Ectodermal cell (in vitro differentiated cells): Measurements from ENCODE around the gene SPR.

ENCODE experiments used
- H3K27ac ChIP-seq: 2 replicates; pipeline ENCODE4 v1.7.0; 2013; ENCODE audit warnings: mild to moderate bottlenecking, low read depth, low read length; ENCODE audit not compliant: insufficient read depth, poor library complexity, severe bottlenecking
- H3K27me3 ChIP-seq: 2 replicates; pipeline ENCODE4 v1.7.0; 2013; ENCODE audit warnings: mild to moderate bottlenecking, low read length; ENCODE audit not compliant: insufficient read depth, control insufficient read depth, poor library complexity, severe bottlenecking
- H3K36me3 ChIP-seq: one replicate; pipeline ENCODE4 v1.7.0; 2013; ENCODE audit warnings: low read length; ENCODE audit not compliant: control insufficient read depth, insufficient read depth
- H3K4me1 ChIP-seq: one replicate; pipeline ENCODE4 v1.7.0; 2013; ENCODE audit warnings: low read length; ENCODE audit not compliant: control insufficient read depth, insufficient read depth
- H3K4me3 ChIP-seq: 2 replicates; pipeline ENCODE4 v1.7.0; 2013; ENCODE audit warnings: low read depth, low read length, control low read depth; ENCODE audit not compliant: insufficient read depth
- H3K9me3 ChIP-seq: 2 replicates; pipeline ENCODE4 v1.7.0; 2013; ENCODE audit warnings: mild to moderate bottlenecking, low read length, moderate library complexity; ENCODE audit not compliant: control insufficient read depth
- WGBS, 2 experiments: methylation state at CpG; one replicate each; pipeline ENCODE4 v1.1.7; 2013; ENCODE audit warnings: missing lambda C conversion rate in 2 of 2; 5-methylcytosine and 5-hydroxymethylcytosine counted together

Gene SPR

DNA sequence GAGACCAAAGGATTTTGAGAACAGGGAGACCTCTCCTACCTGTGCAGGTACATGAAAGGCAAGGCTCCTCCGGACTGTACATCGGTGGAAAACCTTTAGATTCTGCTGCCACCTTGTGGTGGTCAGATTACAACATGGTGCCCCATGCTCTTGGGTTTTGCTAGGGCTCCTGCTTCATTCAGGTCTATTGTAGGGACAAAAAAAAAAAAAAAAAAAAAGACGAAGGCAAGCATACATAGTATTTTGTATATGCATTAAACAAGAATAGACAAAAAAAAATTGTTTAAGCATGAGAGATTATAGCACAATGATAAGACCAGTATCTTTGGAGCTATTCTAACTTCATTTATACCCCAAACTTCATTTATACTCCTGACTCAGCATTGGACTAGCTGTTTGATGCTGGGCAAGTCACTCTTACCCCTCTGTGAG lies 27.4 kb upstream of the SPR start:
- 6 to 11% methylated on average over 2 of the region's 3 CpGs for WGBS, 2 experiments
- no peaks in the 10 kb centered on the region for H3K4me1 ChIP-seq
- H3K27ac ChIP-seq, result no peak overlapping the region
- no peak overlapping the region for H3K4me3 ChIP-seq
- no peaks in the 10 kb centered on the region for H3K9me3 ChIP-seq
- peaks cover 18% of the 10 kb centered on the region for H3K27me3 ChIP-seq
- no peaks in the 10 kb centered on the region for H3K36me3 ChIP-seq

DNA sequence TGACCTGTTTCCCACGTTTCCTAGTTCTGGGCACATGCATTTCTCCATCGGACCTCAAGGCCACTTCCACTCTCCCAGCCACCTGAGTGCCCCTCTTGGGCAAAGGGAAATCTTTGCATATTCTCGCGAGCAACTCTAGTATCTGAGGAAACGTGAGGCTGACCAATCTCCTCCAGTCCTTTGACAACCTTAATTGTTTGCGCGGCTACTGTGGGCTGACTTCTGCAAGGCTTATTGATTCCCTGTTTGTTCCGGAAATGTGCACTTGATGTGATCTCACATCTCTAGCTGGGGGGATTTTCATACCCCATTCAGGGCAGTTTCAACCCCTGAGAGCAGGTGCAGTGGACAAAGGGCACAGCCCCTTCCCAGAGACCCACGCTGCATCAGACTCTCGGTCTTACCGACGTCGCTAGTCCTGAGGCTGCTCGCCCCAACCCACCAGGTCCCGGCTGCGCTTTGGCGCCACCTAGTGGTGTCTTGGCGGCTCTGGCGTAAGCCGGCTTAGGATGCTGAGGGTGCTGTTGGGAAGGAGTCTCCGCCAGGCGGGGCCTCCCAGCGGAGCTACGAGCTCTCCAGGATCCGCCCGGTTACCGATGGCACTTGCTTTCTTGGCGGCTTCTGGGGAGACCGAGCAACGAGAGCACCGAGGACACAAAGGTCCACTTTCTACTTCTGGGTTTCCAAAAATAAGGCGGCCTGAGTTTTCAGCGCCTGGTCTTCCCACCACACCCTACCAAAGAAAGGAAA lies 24.8 kb upstream of the SPR start:
- H3K27ac ChIP-seq, result no peak overlapping the region
- 11 to 12% methylated on average over 33 of the region's 33 CpGs for WGBS, 2 experiments
- H3K4me3 ChIP-seq, result peak overlapping the region; percentile 28

DNA sequence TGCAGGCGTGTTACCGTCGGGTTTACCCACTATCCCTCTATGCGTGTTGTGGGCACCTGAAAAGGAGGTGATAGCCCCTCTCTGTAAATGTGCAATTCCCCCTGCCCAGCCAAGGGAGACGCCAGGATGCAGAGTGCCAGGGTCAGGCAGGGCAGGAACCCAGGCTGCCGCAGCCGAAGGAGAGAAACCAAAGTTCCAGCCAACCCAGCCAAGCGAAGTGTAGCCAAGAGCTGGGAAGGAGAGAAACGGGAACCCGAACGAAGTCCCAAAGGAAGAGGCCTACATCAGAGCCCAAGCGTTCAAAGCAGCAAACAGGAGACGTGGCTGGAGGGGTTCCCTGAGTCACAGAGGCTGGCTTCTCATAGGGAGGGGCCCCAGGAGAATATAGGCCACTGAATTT lies 24.2 kb upstream of the SPR start:
- Histone ChIP-seq H3K4me3 (peak overlapping the region; percentile 28), H3K27ac (no peak overlapping the region), H3K9me3 (no peaks in the 10 kb centered on the region), H3K36me3 (no peaks in the 10 kb centered on the region), H3K27me3 (peaks cover 18% of the 10 kb centered on the region), H3K4me1 (no peaks in the 10 kb centered on the region)
- 57 to 62% methylated on average over 13 of the region's 13 CpGs for WGBS, 2 experiments

More for the DNA sequence above, 24.8 kb upstream of the SPR start:
- Histone ChIP-seq H3K9me3 (no peaks in the 10 kb centered on the region), H3K4me1 (no peaks in the 10 kb centered on the region), H3K36me3 (no peaks in the 10 kb centered on the region), H3K27me3 (peaks cover 18% of the 10 kb centered on the region)

DNA sequence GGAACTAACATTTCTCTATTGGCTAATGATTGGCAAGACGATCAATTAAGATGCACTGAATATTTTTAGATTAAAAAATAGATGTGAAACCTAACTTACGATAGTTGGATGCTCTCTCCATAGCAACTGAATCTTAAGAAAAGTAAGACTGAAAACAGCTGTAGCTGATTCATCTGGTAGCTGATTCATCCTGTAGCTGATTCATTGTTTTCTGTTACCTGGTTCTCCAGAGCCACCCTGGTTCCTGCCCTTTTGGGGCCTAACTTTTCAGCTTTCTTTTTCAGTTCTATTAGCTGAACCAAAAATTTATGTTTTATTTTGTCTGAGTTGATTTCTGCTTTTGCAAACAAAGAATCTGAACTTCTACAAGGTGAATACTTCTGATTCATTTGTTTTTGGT lies 22.7 kb upstream of the SPR start:
- Histone ChIP-seq H3K4me3 (no peak overlapping the region), H3K9me3 (no peaks in the 10 kb centered on the region), H3K4me1 (no peaks in the 10 kb centered on the region), H3K36me3 (no peaks in the 10 kb centered on the region), H3K27ac (no peak overlapping the region), H3K27me3 (peaks cover 18% of the 10 kb centered on the region)
- WGBS, 2 experiments, result 50 to 83% methylated on average over 1 to 2 of the region's 2 CpGs

DNA sequence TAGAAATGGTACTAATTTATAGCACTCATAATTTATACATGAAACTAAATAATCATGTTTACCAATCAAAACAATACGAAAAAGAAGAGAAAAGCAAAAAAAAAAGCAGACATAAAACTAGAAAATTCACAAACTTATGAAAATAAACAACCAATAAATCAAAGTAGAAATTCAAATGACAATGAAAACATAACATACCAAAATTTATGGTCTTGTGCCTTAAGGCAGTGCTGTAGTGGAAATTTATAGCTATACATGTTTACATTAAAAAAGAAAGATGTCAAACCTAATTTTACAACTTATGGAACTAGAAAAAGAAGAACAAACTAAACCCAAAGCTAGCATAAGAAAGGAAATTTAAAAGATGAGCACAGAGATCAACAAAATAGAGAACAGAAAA lies 16.1 kb upstream of the SPR start:
- H3K27ac ChIP-seq, result no peak overlapping the region
- H3K9me3 ChIP-seq, result no peaks in the 10 kb centered on the region
- WGBS, 2 experiments, result 100% methylated on average over 1 of the region's 1 CpG; no CpG with 5 or more reads in 1 of the 2 experiments
- H3K4me1 ChIP-seq, result no peaks in the 10 kb centered on the region
- no peaks in the 10 kb centered on the region for H3K27me3 ChIP-seq
- no peak overlapping the region for H3K4me3 ChIP-seq
- H3K36me3 ChIP-seq, result no peaks in the 10 kb centered on the region

DNA sequence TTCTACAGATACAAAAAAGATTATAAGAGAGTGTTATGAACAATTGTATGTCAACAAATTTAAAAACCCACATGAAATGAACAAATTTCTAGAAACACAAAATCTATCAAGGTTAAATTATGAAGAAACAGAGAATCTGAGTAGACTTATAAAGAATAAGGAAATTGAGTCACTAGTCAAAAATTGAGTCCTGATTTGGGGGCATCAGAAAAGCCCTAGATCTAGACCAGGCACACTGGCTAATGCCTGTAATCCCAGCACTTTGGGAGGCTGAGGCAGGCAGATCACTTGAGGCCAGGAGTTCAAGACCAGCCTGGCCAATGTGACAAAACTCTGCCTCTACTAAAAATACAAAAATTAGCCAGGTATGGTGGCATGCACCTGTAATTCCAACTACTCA lies 15.3 kb upstream of the SPR start:
- no peaks in the 10 kb centered on the region for H3K27me3 ChIP-seq

DNA sequence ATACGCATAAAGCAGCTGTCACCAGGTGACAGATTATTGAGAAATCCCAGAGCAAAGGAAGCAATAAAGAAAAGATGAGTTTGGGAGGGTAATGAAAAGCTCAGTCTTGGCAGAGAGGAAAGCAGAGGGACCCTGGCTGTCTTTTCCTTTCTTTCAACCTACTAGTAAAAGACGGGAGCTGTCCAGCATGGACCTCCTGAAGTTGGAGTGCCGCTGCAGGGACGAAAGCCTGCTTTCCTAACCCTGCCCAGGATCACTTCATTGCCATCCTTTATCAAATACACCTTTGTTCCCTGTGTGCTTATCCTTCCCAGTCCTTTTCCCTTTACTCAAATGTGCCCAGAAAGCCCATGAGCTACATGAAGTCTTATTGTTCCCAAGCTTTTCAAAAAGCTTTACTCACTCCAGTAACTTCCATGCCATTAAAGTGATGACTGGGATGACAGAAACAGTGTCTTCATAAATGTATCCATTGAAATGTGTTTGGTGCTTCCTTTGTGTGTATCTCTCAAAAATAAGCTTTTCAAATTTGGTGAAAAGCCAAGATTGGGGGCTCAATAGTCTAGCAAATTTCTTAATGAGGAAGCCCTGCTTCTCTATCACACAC lies 3.7 kb upstream of the SPR start:
- Histone ChIP-seq H3K4me1 (no peaks in the 10 kb centered on the region), H3K27me3 (peaks cover 67% of the 10 kb centered on the region), H3K27ac (no peak overlapping the region), H3K9me3 (no peaks in the 10 kb centered on the region), H3K36me3 (no peaks in the 10 kb centered on the region), H3K4me3 (no peak overlapping the region)
- 8 to 9% methylated on average over 4 of the region's 4 CpGs for WGBS, 2 experiments

More for the DNA sequence above, 15.3 kb upstream of the SPR start:
- Histone ChIP-seq H3K4me3 (no peak overlapping the region), H3K4me1 (no peaks in the 10 kb centered on the region), H3K27ac (no peak overlapping the region), H3K36me3 (no peaks in the 10 kb centered on the region), H3K9me3 (no peaks in the 10 kb centered on the region)

DNA sequence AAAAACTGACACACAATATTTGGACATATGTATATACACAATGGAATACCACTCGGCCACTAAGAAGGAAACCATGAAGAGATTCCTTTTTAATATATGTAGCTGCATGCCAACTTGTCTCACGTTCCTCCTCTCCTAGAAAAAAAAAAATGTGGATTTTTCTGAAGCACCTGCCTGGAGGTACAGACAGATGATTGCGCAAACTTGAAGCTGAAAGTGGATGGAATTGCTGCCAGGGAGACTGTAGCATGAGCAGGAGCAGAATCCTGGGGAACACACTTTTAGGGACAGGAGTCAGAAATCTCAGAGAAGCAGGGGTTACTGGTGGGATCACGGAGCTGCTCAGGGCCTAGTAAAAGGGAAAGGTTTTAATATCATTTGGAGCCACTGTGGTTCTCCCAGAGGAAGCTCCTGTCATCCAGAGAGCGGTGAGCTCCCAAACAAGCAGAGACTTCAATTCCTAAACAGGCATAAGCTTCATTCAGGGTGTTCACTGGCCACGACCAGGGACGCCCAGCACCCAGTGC lies 640 bp upstream of the SPR start:
- H3K27ac ChIP-seq, result no peak overlapping the region
- H3K9me3 ChIP-seq, result no peaks in the 10 kb centered on the region
- H3K27me3 ChIP-seq, result peaks cover 68% of the 10 kb centered on the region
- WGBS, 2 experiments, result 51 to 60% methylated on average over 7 of the region's 7 CpGs
- H3K36me3 ChIP-seq, result no peaks in the 10 kb centered on the region
- H3K4me3 ChIP-seq, result peak overlapping the region; percentile 53
- H3K4me1 ChIP-seq, result no peaks in the 10 kb centered on the region

DNA sequence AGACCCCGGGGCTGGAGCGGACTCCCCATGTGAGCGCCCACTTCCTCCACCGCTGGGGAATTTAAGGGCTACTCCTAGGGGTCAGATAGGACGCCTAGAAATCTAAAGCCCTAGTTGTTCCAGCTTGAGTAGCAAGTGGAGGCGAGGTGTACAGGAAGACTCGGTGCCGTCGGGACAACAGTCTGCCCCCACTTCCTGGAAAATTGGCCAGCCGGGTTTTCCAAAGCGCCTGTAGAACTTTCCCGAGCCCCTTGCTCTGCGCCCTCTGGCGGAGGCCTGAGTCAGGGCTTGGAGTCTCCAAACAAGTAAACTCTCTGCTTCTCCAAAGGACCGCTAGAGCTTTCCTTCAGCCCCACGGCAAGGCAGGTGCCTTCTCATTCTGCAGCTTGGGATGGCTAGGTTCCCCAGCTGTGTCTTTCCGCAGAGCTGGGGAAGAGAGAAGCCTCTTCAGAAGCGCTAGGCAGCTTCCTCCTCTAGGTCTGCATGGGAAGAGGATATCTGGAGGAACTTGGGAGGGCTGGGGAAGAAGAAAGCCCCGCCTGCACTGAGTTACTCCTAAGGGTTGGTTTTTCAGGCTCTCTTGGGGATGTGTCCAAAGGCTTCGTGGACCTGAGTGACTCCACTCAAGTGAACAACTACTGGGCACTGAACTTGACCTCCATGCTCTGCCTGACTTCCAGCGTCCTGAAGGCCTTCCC lies 681 bp downstream of the SPR start:
- Histone ChIP-seq H3K36me3 (no peaks in the 10 kb centered on the region), H3K27ac (no peak overlapping the region), H3K9me3 (no peaks in the 10 kb centered on the region), H3K27me3 (peaks cover 61% of the 10 kb centered on the region), H3K4me1 (no peaks in the 10 kb centered on the region), H3K4me3 (peak overlapping the region; percentile 53)
- 12% methylated on average over 21 of the region's 21 CpGs for WGBS, 2 experiments
